SK-N-SH (cell line): ENCODE results near the gene NSUN7.

Source experiments
- FOSL2 ChIP-seq: IDR thresholded peaks from 2 replicates; pipeline ENCODE4 v1.4.0; 2012; ENCODE audit warnings: low read depth, mild to moderate bottlenecking, moderate library complexity, borderline replicate concordance
- FOXM1 ChIP-seq: IDR thresholded peaks from 2 replicates; pipeline ENCODE4 v1.4.0; 2012; ENCODE audit warnings: low read depth, mild to moderate bottlenecking
- MEF2A ChIP-seq: IDR thresholded peaks from 2 replicates; pipeline ENCODE4 v1.4.0; 2012; ENCODE audit warnings: low read depth, borderline replicate concordance
- POLR2AphosphoS5 ChIP-seq: IDR thresholded peaks from 2 replicates; pipeline ENCODE4 v1.6.1; 2012; ENCODE audit warnings: low read depth, low read length
- RFX5 ChIP-seq: IDR thresholded peaks from 2 replicates; pipeline ENCODE4 v1.6.1; 2012; ENCODE audit warnings: mild to moderate bottlenecking, improper control_type of control experiment, low read length
- TCF12 ChIP-seq: IDR thresholded peaks from 2 replicates; pipeline ENCODE4 v1.4.0; 2012
- YY1 ChIP-seq: IDR thresholded peaks from 2 replicates; pipeline ENCODE4 v1.4.0; 2012; ENCODE audit warnings: low read depth, mild to moderate bottlenecking
- TF ChIP-seq, protein P1 (sequence below): IDR thresholded peaks from 2 replicates; pipeline ENCODE4 v1.6.1; 2012; ENCODE audit warnings: mild to moderate bottlenecking, low read depth, low read length, moderate library complexity
- TF ChIP-seq, protein P2 (sequence below): fragments of 200-600 bp; sonication (generic); IDR thresholded peaks from 2 replicates; pipeline ENCODE4 v1.6.1; 2017; ENCODE audit warnings: antibody characterized with exemption, mild to moderate bottlenecking, moderate library complexity

GRCh38 chr4:40856840-40857362 is 107.1 kb downstream of the NSUN7 start:
- TF ChIP-seq, protein P1, sequence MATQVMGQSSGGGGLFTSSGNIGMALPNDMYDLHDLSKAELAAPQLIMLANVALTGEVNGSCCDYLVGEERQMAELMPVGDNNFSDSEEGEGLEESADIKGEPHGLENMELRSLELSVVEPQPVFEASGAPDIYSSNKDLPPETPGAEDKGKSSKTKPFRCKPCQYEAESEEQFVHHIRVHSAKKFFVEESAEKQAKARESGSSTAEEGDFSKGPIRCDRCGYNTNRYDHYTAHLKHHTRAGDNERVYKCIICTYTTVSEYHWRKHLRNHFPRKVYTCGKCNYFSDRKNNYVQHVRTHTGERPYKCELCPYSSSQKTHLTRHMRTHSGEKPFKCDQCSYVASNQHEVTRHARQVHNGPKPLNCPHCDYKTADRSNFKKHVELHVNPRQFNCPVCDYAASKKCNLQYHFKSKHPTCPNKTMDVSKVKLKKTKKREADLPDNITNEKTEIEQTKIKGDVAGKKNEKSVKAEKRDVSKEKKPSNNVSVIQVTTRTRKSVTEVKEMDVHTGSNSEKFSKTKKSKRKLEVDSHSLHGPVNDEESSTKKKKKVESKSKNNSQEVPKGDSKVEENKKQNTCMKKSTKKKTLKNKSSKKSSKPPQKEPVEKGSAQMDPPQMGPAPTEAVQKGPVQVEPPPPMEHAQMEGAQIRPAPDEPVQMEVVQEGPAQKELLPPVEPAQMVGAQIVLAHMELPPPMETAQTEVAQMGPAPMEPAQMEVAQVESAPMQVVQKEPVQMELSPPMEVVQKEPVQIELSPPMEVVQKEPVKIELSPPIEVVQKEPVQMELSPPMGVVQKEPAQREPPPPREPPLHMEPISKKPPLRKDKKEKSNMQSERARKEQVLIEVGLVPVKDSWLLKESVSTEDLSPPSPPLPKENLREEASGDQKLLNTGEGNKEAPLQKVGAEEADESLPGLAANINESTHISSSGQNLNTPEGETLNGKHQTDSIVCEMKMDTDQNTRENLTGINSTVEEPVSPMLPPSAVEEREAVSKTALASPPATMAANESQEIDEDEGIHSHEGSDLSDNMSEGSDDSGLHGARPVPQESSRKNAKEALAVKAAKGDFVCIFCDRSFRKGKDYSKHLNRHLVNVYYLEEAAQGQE = no peak
- TF ChIP-seq YY1 (no peak), RFX5 (no peak), MEF2A (no peak), FOXM1 (no peak), FOSL2 (no peak), TCF12 (no peak), POLR2AphosphoS5 (no peak)
- TF ChIP-seq, protein P2, sequence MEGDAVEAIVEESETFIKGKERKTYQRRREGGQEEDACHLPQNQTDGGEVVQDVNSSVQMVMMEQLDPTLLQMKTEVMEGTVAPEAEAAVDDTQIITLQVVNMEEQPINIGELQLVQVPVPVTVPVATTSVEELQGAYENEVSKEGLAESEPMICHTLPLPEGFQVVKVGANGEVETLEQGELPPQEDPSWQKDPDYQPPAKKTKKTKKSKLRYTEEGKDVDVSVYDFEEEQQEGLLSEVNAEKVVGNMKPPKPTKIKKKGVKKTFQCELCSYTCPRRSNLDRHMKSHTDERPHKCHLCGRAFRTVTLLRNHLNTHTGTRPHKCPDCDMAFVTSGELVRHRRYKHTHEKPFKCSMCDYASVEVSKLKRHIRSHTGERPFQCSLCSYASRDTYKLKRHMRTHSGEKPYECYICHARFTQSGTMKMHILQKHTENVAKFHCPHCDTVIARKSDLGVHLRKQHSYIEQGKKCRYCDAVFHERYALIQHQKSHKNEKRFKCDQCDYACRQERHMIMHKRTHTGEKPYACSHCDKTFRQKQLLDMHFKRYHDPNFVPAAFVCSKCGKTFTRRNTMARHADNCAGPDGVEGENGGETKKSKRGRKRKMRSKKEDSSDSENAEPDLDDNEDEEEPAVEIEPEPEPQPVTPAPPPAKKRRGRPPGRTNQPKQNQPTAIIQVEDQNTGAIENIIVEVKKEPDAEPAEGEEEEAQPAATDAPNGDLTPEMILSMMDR = no peak
